Stomach (tissue), 9 donors: ENCODE data around the gene MYO10. TPM values are rescaled to one million over a fixed set of nuclear protein-coding genes. Genes with fewer than 3 reads are reported as not detected.

Source experiments
- DNase-seq, 2 donors: peaks; one replicate each; pipeline versions ENCODE4 v3.0.0 to v3.0.0-alpha.2; 2013 to 2019
- H3K27ac ChIP-seq, 5 donors: fragments of 200-600 bp in 4 of 5; sonication (generic) in 4 of 5; one replicate each; pipeline ENCODE4 v1.5.1; 2013 to 2019; ENCODE audit warnings: mild to moderate bottlenecking in 1 of 5, moderate library complexity in 1 of 5
- H3K27me3 ChIP-seq, 3 donors: fragments of 200-600 bp; sonication (generic); one replicate each; pipeline ENCODE4 v1.5.1; 2017 to 2019; ENCODE audit warnings: mixed run types in 1 of 3
- H3K36me3 ChIP-seq, 4 donors: fragments of 200-600 bp; sonication (generic); 1 replicate in 3 of 4; 2 replicates in 1 of 4; pipeline ENCODE4 v1.5.1; 2016 to 2019
- H3K4me1 ChIP-seq, 4 donors: fragments of 200-600 bp; sonication (generic); one replicate each; pipeline ENCODE4 v1.5.1; 2016 to 2019
- H3K4me3 ChIP-seq, 4 donors: fragments of 200-600 bp; sonication (generic) in 3 of 4; one replicate each; pipeline ENCODE4 v1.5.1; 2016 to 2019; ENCODE audit warnings: mild to moderate bottlenecking in 1 of 4
- H3K9me3 ChIP-seq, 4 donors: fragments of 200-600 bp; sonication (generic); one replicate each; pipeline ENCODE4 v1.5.1; 2016 to 2019
- CTCF ChIP-seq, 7 experiments: fragments of 450-650 bp in 4 of 7; fragments of 200-600 bp in 3 of 7; sonication (generic) in 3 of 7; IDR thresholded peaks; one replicate each; pipeline ENCODE4 v1.5.1; 2016 to 2019; ENCODE audit warnings: antibody characterized with exemption in 7 of 7, control low read depth in 2 of 7, mild to moderate bottlenecking in 1 of 7
- EP300 ChIP-seq: sonication (generic); formaldehyde crosslinking; IDR thresholded peaks from one replicate; pipeline ENCODE4 v1.6.1; 2017; ENCODE audit warnings: antibody characterized with exemption
- POLR2A ChIP-seq, 4 donors: fragments of 450-650 bp; IDR thresholded peaks; one replicate each; pipeline ENCODE4 v1.6.1; 2016; ENCODE audit warnings: antibody characterized with exemption in 4 of 4, control low read depth in 2 of 4, mild to moderate bottlenecking in 1 of 4, moderate library complexity in 1 of 4
- POLR2AphosphoS5 ChIP-seq, 3 donors: sonication (generic); formaldehyde crosslinking; IDR thresholded peaks; one replicate each; pipeline ENCODE4 v1.6.1; 2016; ENCODE audit warnings: antibody characterized with exemption in 3 of 3
- WGBS, 5 donors: extraction: QIAGEN DNeasy Blood & Tissue Kit in 3 of 5; methylation state at CpG; one replicate each; pipeline versions ENCODE4 v1.1.5 to v1.1.7; 2013 to 2018; 5-methylcytosine and 5-hydroxymethylcytosine counted together
- intact Hi-C: fragments of 100-400 bp; cut with DNase I; formaldehyde crosslinking; loops from one replicate; pipeline ENCODE4 v1.15.1; 2023; ENCODE audit warnings: low total_unique reads
- polyA plus RNA-seq, 3 donors: library from polyadenylated mRNA; stranded (reverse); fragments of 200-250 nt; gene quantifications; one replicate each; pipeline ENCODE4 v1.2.3, GENCODE V29; 2013
- total RNA-seq, 5 donors: library from RNA; depleted of rRNA; stranded (reverse); fragments of >200 nt; gene quantifications; one replicate each; pipeline versions ENCODE4 v1.1.0 to v1.2.3, GENCODE V29; 2014 to 2016
- donor health status: healthy with polysubstance abuse.
- donor health status: Bipolar disorder and iron deficiency.
- donor health status: healthy.

Gene MYO10
- total and polyA plus RNA-seq, 8 donors: 6.8 to 233 (median 76.5) TPM

GRCh38 chr5:16888694-16889124, 47.4 kb downstream of the MYO10 start:
- TF ChIP-seq POLR2AphosphoS5 (IDR thresholded peaks at IDR 0.05): peak in 1 of 3 donors; percentile 29
- no peak for TF ChIP-seq CTCF (IDR thresholded peaks at IDR 0.05)
- 58 to 72% (median 67%) methylated on average over 3 of the region's 3 CpGs for WGBS, 5 donors
- Histone ChIP-seq H3K9me3 (no peaks in the 10 kb centered on the region), H3K4me3 (no peak overlapping the region), H3K4me1 (peaks cover 63 to 81% (median 70%) of the 10 kb centered on the region in 4 donors), H3K27me3 (no peaks in the 10 kb centered on the region), H3K36me3 (no peaks in the 10 kb centered on the region), H3K27ac (peak overlapping the region in 4 of 5 donors; percentile 1 to 83 (median 26))
- no peak for DNase-seq
- intact Hi-C loops: no loop called here

- no peaks in the 10 kb centered on the region for H3K36me3 ChIP-seq
- intact Hi-C loops: no loop called here
- no peaks in the 10 kb centered on the region for H3K27me3 ChIP-seq
- TF ChIP-seq POLR2AphosphoS5 (IDR thresholded peaks at IDR 0.05) (no peak), POLR2A (IDR thresholded peaks at IDR 0.05) (no peak), EP300 (no peak), CTCF (IDR thresholded peaks at IDR 0.05) (no peak)
- 79 to 92% (median 84%) methylated on average over 8 of the region's 8 CpGs for WGBS, 5 donors
- H3K4me1 ChIP-seq: peaks cover 68 to 90% (median 78%) of the 10 kb centered on the region in 4 donors
- no peak overlapping the region for H3K4me3 ChIP-seq
- peak overlapping the region in 4 of 5 donors; percentile 8 to 83 (median 68) for H3K27ac ChIP-seq
- DNase-seq: no peak
- no peaks in the 10 kb centered on the region for H3K9me3 ChIP-seq
These were observed 49.2 kb downstream of the MYO10 start for GRCh38 chr5:16886793-16887345.

- no peak for DNase-seq
- Histone ChIP-seq H3K36me3 (no peaks in the 10 kb centered on the region), H3K9me3 (no peaks in the 10 kb centered on the region), H3K4me1 (peaks cover 71 to 95% (median 81%) of the 10 kb centered on the region in 4 donors), H3K27ac (peak overlapping the region in 4 of 5 donors; percentile 8 to 83 (median 68)), H3K27me3 (no peaks in the 10 kb centered on the region), H3K4me3 (no peak overlapping the region)
- TF ChIP-seq EP300 (peak; percentile 68), CTCF (IDR thresholded peaks at IDR 0.05) (no peak), POLR2AphosphoS5 (IDR thresholded peaks at IDR 0.05) (peak; percentile 5 to 72 (median 36))
- WGBS, 5 donors: 47 to 88% (median 82%) methylated on average over 7 of the region's 7 CpGs
- intact Hi-C loops: no loop called here
These were observed 49.7 kb downstream of the MYO10 start for GRCh38 chr5:16886366-16886736.

- Histone ChIP-seq H3K36me3 (no peaks in the 10 kb centered on the region), H3K27me3 (no peaks in the 10 kb centered on the region), H3K4me1 (peaks cover 69 to 98% (median 81%) of the 10 kb centered on the region in 4 donors), H3K27ac (peak overlapping the region in 4 of 5 donors; percentile 8 to 83 (median 68)), H3K9me3 (no peaks in the 10 kb centered on the region), H3K4me3 (no peak overlapping the region)
- WGBS, 5 donors: 70 to 84% (median 80%) methylated on average over 12 to 13 of the region's 13 CpGs
- intact Hi-C loops: no loop called here
- no peak for TF ChIP-seq POLR2A (IDR thresholded peaks at IDR 0.05)
- no peak for DNase-seq
These were observed 50.3 kb downstream of the MYO10 start for GRCh38 chr5:16885635-16886365.

- intact Hi-C loops: no loop called here
- Histone ChIP-seq H3K9me3 (no peaks in the 10 kb centered on the region), H3K36me3 (no peaks in the 10 kb centered on the region), H3K4me1 (peaks cover 69 to 98% (median 82%) of the 10 kb centered on the region in 4 donors), H3K27ac (peak overlapping the region in 3 of 5 donors; percentile 38 to 83 (median 68)), H3K4me3 (no peak overlapping the region), H3K27me3 (no peaks in the 10 kb centered on the region)
- no peak for TF ChIP-seq POLR2A (IDR thresholded peaks at IDR 0.05)
- TF ChIP-seq POLR2AphosphoS5 (IDR thresholded peaks at IDR 0.05): no peak
- no peak for TF ChIP-seq CTCF (IDR thresholded peaks at IDR 0.05)
- no peak for TF ChIP-seq EP300
- DNase-seq: peak in 1 of 2 donors; percentile 66
- WGBS, 5 donors: 22 to 61% (median 40%) methylated on average over 4 of the region's 4 CpGs
These were observed 51.5 kb downstream of the MYO10 start for GRCh38 chr5:16884595-16884994.
